GM23338 (cell line): ENCODE data around the gene CDKN1C. TPM values are rescaled to one million over a fixed set of nuclear protein-coding genes. Genes with fewer than 3 reads are reported as not detected.

Source experiments
- ATAC-seq: fragments of 200-7000 bp; cut with Tn5 transposase; 3 replicates; pipeline ENCODE4 v1.9.1; 2020
- DNase-seq: peaks from one replicate; pipeline ENCODE4 v3.0.0-alpha.2; 2015; ENCODE audit warnings: low spot score
- H2AFZ ChIP-seq: fragments of 200-600 bp; sonication (generic); 2 replicates; pipeline ENCODE4 v1.8.0; 2016; ENCODE audit warnings: antibody characterized with exemption, mild to moderate bottlenecking, moderate library complexity
- H3F3A ChIP-seq: fragments of 200-600 bp; sonication (generic); replicated peaks from 2 replicates; pipeline ENCODE4 v1.8.0; 2017; ENCODE audit warnings: antibody characterized with exemption, mixed run types, low read depth
- H3K27ac ChIP-seq: fragments of 200-600 bp; sonication (generic); 2 replicates; pipeline ENCODE4 v1.6.1; 2016; ENCODE audit warnings: low read depth
- H3K27me3 ChIP-seq: fragments of 200-600 bp; sonication (generic); 2 replicates; pipeline ENCODE4 v1.8.0; 2016; ENCODE audit warnings: mild to moderate bottlenecking, mixed run types, moderate library complexity; ENCODE audit not compliant: insufficient read depth
- H3K36me3 ChIP-seq: fragments of 200-600 bp; sonication (generic); 2 replicates; pipeline ENCODE4 v1.8.0; 2016; ENCODE audit warnings: mild to moderate bottlenecking; ENCODE audit not compliant: insufficient read depth
- H3K4me1 ChIP-seq: fragments of 200-600 bp; sonication (generic); 2 replicates; pipeline ENCODE4 v1.8.0; 2016; ENCODE audit warnings: mild to moderate bottlenecking, moderate library complexity; ENCODE audit not compliant: insufficient read depth
- H3K4me2 ChIP-seq: fragments of 200-600 bp; sonication (generic); 2 replicates; pipeline ENCODE4 v1.7.1; 2017; ENCODE audit warnings: mixed run types
- H3K4me3 ChIP-seq: fragments of 200-600 bp; sonication (generic); 2 replicates; pipeline ENCODE4 v1.6.1; 2016; ENCODE audit warnings: mixed run types
- H3K79me2 ChIP-seq: fragments of 200-600 bp; sonication (generic); replicated peaks from 2 replicates; pipeline ENCODE4 v1.8.0; 2017; ENCODE audit warnings: mild to moderate bottlenecking; ENCODE audit not compliant: insufficient read depth
- H3K9me2 ChIP-seq: fragments of 200-600 bp; sonication (generic); 2 replicates; pipeline ENCODE4 v1.8.0; 2017; ENCODE audit not compliant: insufficient read depth
- H4K20me1 ChIP-seq: fragments of 200-600 bp; sonication (generic); replicated peaks from 2 replicates; pipeline ENCODE4 v1.8.0; 2017; ENCODE audit warnings: mild to moderate bottlenecking; ENCODE audit not compliant: insufficient read depth
- H3K27ac Mint-ChIP-seq: 2 replicates; pipeline ENCODE4 v1.8.0; 2020; ENCODE audit warnings: inconsistent platforms, mild to moderate bottlenecking, moderate library complexity, mixed read lengths
- H3K27me3 Mint-ChIP-seq: 3 replicates; pipeline ENCODE4 v1.8.0; 2022; ENCODE audit warnings: low read depth, mild to moderate bottlenecking, moderate library complexity, mixed read lengths, inconsistent platforms; ENCODE audit not compliant: insufficient read depth, poor library complexity
- H3K36me3 Mint-ChIP-seq: 3 replicates; pipeline ENCODE4 v1.8.0; 2021; ENCODE audit warnings: low read depth, mild to moderate bottlenecking, inconsistent platforms, moderate library complexity, mixed read lengths
- H3K4me1 Mint-ChIP-seq: 3 replicates; pipeline ENCODE4 v1.8.0; 2020; ENCODE audit warnings: mild to moderate bottlenecking, inconsistent platforms, mixed read lengths
- H3K4me3 Mint-ChIP-seq: 3 replicates; pipeline ENCODE4 v1.8.0; 2021; ENCODE audit warnings: moderate library complexity, mild to moderate bottlenecking, inconsistent platforms, mixed read lengths
- H3K9me3 Mint-ChIP-seq: 3 replicates; pipeline ENCODE4 v1.8.0; 2020; ENCODE audit warnings: moderate library complexity, mild to moderate bottlenecking, inconsistent platforms, mixed read lengths
- CREB1 ChIP-seq: fragments of 250-450 bp; sonication (Bioruptor Pico); IDR thresholded peaks from 2 replicates; pipeline ENCODE4 v1.5.0; 2020; ENCODE audit warnings: low read depth, mild to moderate bottlenecking, moderate library complexity
- EZH2 ChIP-seq: fragments of 200-600 bp; sonication (generic); IDR thresholded peaks from one replicate; pipeline ENCODE4 v1.8.0; 2017; ENCODE audit warnings: antibody characterized with exemption, mild to moderate bottlenecking, low read depth; ENCODE audit not compliant: unreplicated experiment
- EZH2phosphoT487 ChIP-seq: fragments of 200-600 bp; sonication (generic); IDR thresholded peaks from one replicate; pipeline ENCODE4 v1.8.1; 2018; ENCODE audit warnings: antibody characterized with exemption; ENCODE audit not compliant: unreplicated experiment
- JUNB ChIP-seq: IDR thresholded peaks from one replicate; pipeline ENCODE4 v1.6.1; 2016; ENCODE audit warnings: antibody characterized with exemption; ENCODE audit not compliant: unreplicated experiment
- NANOG ChIP-seq: IDR thresholded peaks from 2 replicates; pipeline ENCODE4 v1.6.1; 2016; ENCODE audit warnings: antibody characterized with exemption, borderline replicate concordance
- POLR2AphosphoS5 ChIP-seq: IDR thresholded peaks from 2 replicates; pipeline ENCODE4 v1.6.1; 2016; ENCODE audit warnings: antibody characterized with exemption, low read depth
- REST ChIP-seq: IDR thresholded peaks from one replicate; pipeline ENCODE4 v1.6.1; 2018; ENCODE audit warnings: antibody characterized with exemption; ENCODE audit not compliant: unreplicated experiment
- STAT1 ChIP-seq: IDR thresholded peaks from one replicate; pipeline ENCODE4 v1.6.1; 2016; ENCODE audit warnings: antibody characterized with exemption; ENCODE audit not compliant: unreplicated experiment
- ZNF114 ChIP-seq: fragments of 250-450 bp; sonication (Bioruptor Pico); IDR thresholded peaks from 2 replicates; pipeline ENCODE4 v1.5.0; 2020; ENCODE audit warnings: mild to moderate bottlenecking, moderate library complexity
- ZNF331 ChIP-seq: fragments of 250-450 bp; sonication (Bioruptor Pico); IDR thresholded peaks from 2 replicates; pipeline ENCODE4 v1.5.0; 2020; ENCODE audit warnings: low read depth, mild to moderate bottlenecking, moderate library complexity
- ZNF462 ChIP-seq: fragments of 250-450 bp; sonication (Bioruptor Pico); IDR thresholded peaks from 2 replicates; pipeline ENCODE4 v1.5.0; 2020; ENCODE audit warnings: mild to moderate bottlenecking, moderate library complexity
- polyA plus RNA-seq: library from polyadenylated mRNA; unstranded; fragments of >200 nt; fragmentation: Nextera tagmentation; extraction: Ambion mirVana; gene quantifications from 2 replicates; pipeline ENCODE4 v1.2.1, GENCODE V29; 2016
- total RNA-seq: library from RNA; depleted of rRNA; stranded (reverse); fragments of >200 nt; shearing (Covaris generic); gene quantifications from 2 replicates; pipeline ENCODE4 v1.2.3, GENCODE V29; 2014
- TF ChIP-seq, protein P1 (sequence below): IDR thresholded peaks from 2 replicates; pipeline ENCODE4 v1.6.1; 2016; ENCODE audit warnings: antibody characterized with exemption
- TF ChIP-seq, protein P2 (sequence below), 2 experiments: fragments of 200-600 bp in 1 of 2; sonication (generic) in 1 of 2; conservative IDR thresholded peaks; 2 replicates each; pipeline versions ENCODE4 v1.5.1 to v1.6.1; 2016 to 2017; ENCODE audit warnings: antibody characterized with exemption in 2 of 2, low read depth in 2 of 2, mild to moderate bottlenecking in 2 of 2, moderate library complexity in 1 of 2

The CDKN1C gene
- total and polyA plus RNA-seq, 2 experiments from 2014 or later, result 19.3 to 23.5 TPM

DNA sequence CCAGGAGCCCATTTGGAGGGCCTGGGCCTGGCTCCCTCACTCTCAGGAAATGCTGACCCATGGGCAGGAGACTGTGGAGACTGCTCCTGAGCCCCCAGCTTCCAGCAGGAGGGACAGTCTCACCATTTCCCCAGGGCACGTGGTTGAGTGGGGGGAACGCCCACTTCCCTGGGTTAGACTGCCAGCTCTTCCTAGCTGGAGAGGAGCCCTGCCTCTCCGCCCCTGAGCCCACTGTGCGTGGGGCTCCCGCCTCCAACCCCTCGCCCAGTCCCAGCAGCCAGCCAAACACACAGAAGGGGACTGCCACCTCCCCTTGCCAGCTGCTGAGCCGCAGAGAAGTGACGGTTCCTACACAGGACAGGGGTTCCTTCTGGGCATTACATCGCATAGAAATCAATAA is 37.1 kb downstream of the CDKN1C start:
- no peaks in the 10 kb centered on the region for H3K27me3 ChIP-seq
- H4K20me1 ChIP-seq, result no peaks in the 10 kb centered on the region
- Mint-ChIP-seq H3K9me3 (no peaks in the 10 kb centered on the region), H3K4me3 (no peak overlapping the region), H3K36me3 (no peaks in the 10 kb centered on the region), H3K27me3 (peaks cover 15% of the 10 kb centered on the region), H3K27ac (no peak overlapping the region), H3K4me1 (peaks cover 8% of the 10 kb centered on the region; the same call in 2 of the 3 replicates)
- no peaks in the 10 kb centered on the region for H3F3A ChIP-seq
- H3K79me2 ChIP-seq, result no peaks in the 10 kb centered on the region
- H3K4me2 ChIP-seq, result no peak overlapping the region
- H3K27ac ChIP-seq, result no peak overlapping the region
- H3K36me3 ChIP-seq, result no peaks in the 10 kb centered on the region
- no peaks in the 10 kb centered on the region for H3K4me1 ChIP-seq
- ATAC-seq, result no peak
- TF ChIP-seq, protein P1, sequence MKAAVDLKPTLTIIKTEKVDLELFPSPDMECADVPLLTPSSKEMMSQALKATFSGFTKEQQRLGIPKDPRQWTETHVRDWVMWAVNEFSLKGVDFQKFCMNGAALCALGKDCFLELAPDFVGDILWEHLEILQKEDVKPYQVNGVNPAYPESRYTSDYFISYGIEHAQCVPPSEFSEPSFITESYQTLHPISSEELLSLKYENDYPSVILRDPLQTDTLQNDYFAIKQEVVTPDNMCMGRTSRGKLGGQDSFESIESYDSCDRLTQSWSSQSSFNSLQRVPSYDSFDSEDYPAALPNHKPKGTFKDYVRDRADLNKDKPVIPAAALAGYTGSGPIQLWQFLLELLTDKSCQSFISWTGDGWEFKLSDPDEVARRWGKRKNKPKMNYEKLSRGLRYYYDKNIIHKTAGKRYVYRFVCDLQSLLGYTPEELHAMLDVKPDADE, result no peak
- TF ChIP-seq NANOG (no peak), POLR2AphosphoS5 (no peak), EZH2 (no peak), REST (no peak), CREB1 (CRISPR knock-in tag) (no peak), STAT1 (no peak), EZH2phosphoT487 (no peak), ZNF462 (CRISPR knock-in tag) (no peak), JUNB (no peak), ZNF331 (CRISPR knock-in tag) (no peak), ZNF114 (CRISPR knock-in tag) (no peak)
- TF ChIP-seq, protein P2, sequence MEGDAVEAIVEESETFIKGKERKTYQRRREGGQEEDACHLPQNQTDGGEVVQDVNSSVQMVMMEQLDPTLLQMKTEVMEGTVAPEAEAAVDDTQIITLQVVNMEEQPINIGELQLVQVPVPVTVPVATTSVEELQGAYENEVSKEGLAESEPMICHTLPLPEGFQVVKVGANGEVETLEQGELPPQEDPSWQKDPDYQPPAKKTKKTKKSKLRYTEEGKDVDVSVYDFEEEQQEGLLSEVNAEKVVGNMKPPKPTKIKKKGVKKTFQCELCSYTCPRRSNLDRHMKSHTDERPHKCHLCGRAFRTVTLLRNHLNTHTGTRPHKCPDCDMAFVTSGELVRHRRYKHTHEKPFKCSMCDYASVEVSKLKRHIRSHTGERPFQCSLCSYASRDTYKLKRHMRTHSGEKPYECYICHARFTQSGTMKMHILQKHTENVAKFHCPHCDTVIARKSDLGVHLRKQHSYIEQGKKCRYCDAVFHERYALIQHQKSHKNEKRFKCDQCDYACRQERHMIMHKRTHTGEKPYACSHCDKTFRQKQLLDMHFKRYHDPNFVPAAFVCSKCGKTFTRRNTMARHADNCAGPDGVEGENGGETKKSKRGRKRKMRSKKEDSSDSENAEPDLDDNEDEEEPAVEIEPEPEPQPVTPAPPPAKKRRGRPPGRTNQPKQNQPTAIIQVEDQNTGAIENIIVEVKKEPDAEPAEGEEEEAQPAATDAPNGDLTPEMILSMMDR (conservative IDR thresholded peaks at IDR 0.05; ENCODE audit: low read depth in 2 of 2), result no peak
- no peak overlapping the region for H3K4me3 ChIP-seq
- H2AFZ ChIP-seq, result no peak overlapping the region
- H3K9me2 ChIP-seq, result no peaks in the 10 kb centered on the region
- DNase-seq, result no peak
